ENCODE results near the gene RAB33B.

GRCh38 chr4:139470997-139471665 lies 17.2 kb downstream of the RAB33B start:
- TF ChIP-seq EZH2phosphoT487 (IDR thresholded peaks at IDR 0.05) (no peak), EZH2 (IDR thresholded peaks at IDR 0.05) (no peak)
